ENCODE measurements around the gene ZNF48. TPM values are rescaled to one million over a fixed set of nuclear protein-coding genes. Genes with fewer than 3 reads are reported as not detected.

Gene ZNF48
- total RNA-seq, 4 donors from 2014 or later = 4.4 to 12.7 (median 8.7) TPM

GRCh38 chr16:30398661-30399434 is 3.6 kb downstream of the ZNF48 start:
- DNase-seq (no peak), ATAC-seq (no peak)
- no peak overlapping the region for H3K4me3 ChIP-seq
- no peaks in the 10 kb centered on the region for H3K9me3 ChIP-seq
- H3K36me3 ChIP-seq = peaks cover 0 to 17% of the 10 kb centered on the region in 2 donors
- intact Hi-C loops (cut with DNase I; ENCODE audit: low total_unique reads) (no loop called here), in situ Hi-C loops (cut with MboI; ENCODE audit: low sequenced_read_pairs in 4 of 4) (no loop called here)
- H3K27ac ChIP-seq = no peak overlapping the region
- H3K4me1 ChIP-seq = peaks cover 17 to 26% of the 10 kb centered on the region in 2 donors
- no peak for TF ChIP-seq POLR2A (IDR thresholded peaks at IDR 0.05)
- TF ChIP-seq CTCF (IDR thresholded peaks at IDR 0.05 in 4 of 5, conservative IDR thresholded peaks at IDR 0.05 in 1 of 5) = no peak
- H3K27me3 ChIP-seq = no peaks in the 10 kb centered on the region

- TF ChIP-seq POLR2A (IDR thresholded peaks at IDR 0.05) (no peak), CTCF (IDR thresholded peaks at IDR 0.05 in 4 of 5, conservative IDR thresholded peaks at IDR 0.05 in 1 of 5) (no peak)
- Histone ChIP-seq H3K9me3 (no peaks in the 10 kb centered on the region), H3K36me3 (peaks cover 0 to 17% of the 10 kb centered on the region in 2 donors), H3K27ac (peak overlapping the region; percentile 26 to 78 (median 69)), H3K4me1 (peaks cover 13 to 21% of the 10 kb centered on the region in 2 donors), H3K27me3 (no peaks in the 10 kb centered on the region), H3K4me3 (peak overlapping the region; percentile 66 to 93 (median 72))
- DNase-seq (no peak), ATAC-seq (no peak)
- intact Hi-C loops (cut with DNase I; ENCODE audit: low total_unique reads) = no loop called here
- in situ Hi-C loops (cut with MboI; ENCODE audit: low sequenced_read_pairs in 4 of 4) = loop anchor here in 2 of 4 donors (25.0 kb wide), 2 partner anchors 287 to 337 kb away; partner anchors contain the start of genes ALDOA (in 1 of the 2), GDPD3 (in 1 of the 2) and MAPK3 (in 1 of the 2)
Measured at GRCh38 chr16:30399435-30400186, 4.4 kb downstream of the ZNF48 start.

GRCh38 chr16:30401768-30402425 is 6.7 kb downstream of the ZNF48 start:
- H3K36me3 ChIP-seq = peaks cover 0 to 17% of the 10 kb centered on the region in 2 donors
- no peak for ATAC-seq
- no peak for DNase-seq
- no peak overlapping the region for H3K27ac ChIP-seq
- H3K4me1 ChIP-seq = peaks cover 9 to 13% of the 10 kb centered on the region in 2 donors
- TF ChIP-seq POLR2A (IDR thresholded peaks at IDR 0.05) (no peak), CTCF (IDR thresholded peaks at IDR 0.05 in 4 of 5, conservative IDR thresholded peaks at IDR 0.05 in 1 of 5) (no peak)
- no peaks in the 10 kb centered on the region for H3K9me3 ChIP-seq
- H3K27me3 ChIP-seq = no peaks in the 10 kb centered on the region
- no peak overlapping the region for H3K4me3 ChIP-seq
- intact Hi-C loops (cut with DNase I; ENCODE audit: low total_unique reads) (no loop called here), in situ Hi-C loops (cut with MboI; ENCODE audit: low sequenced_read_pairs in 4 of 4) (loop anchor here in 2 of 4 donors (25.0 kb wide), 2 partner anchors 290 to 340 kb away; partner anchors contain the start of genes ALDOA (in 1 of the 2), GDPD3 (in 1 of the 2) and MAPK3 (in 1 of the 2))

- Histone ChIP-seq H3K9me3 (no peaks in the 10 kb centered on the region), H3K27ac (peak overlapping the region; percentile 92 to 98 (median 94)), H3K4me1 (peaks cover 23 to 28% of the 10 kb centered on the region in 2 donors), H3K4me3 (peak overlapping the region; percentile 59 to 98 (median 85)), H3K36me3 (no peaks in the 10 kb centered on the region), H3K27me3 (no peaks in the 10 kb centered on the region)
- ATAC-seq (no peak), DNase-seq (no peak)
- in situ Hi-C loops (cut with MboI; ENCODE audit: low sequenced_read_pairs in 4 of 4) (loop anchor here in 2 of 4 donors (25.0 kb wide), 2 partner anchors 294 to 344 kb away; partner anchors contain the start of genes ALDOA (in 1 of the 2), GDPD3 (in 1 of the 2) and MAPK3 (in 1 of the 2)), intact Hi-C loops (cut with DNase I; ENCODE audit: low total_unique reads) (loop anchor here (1.0 to 2.0 kb wide), 2 partner anchors 11 to 28 kb away; partner anchors contain the start of gene ZNF48)
- no peak for TF ChIP-seq CTCF (IDR thresholded peaks at IDR 0.05 in 4 of 5, conservative IDR thresholded peaks at IDR 0.05 in 1 of 5)
- no peak for TF ChIP-seq POLR2A (IDR thresholded peaks at IDR 0.05)
Measured at GRCh38 chr16:30406795-30407101, 11.5 kb downstream of the ZNF48 start.

Data from gastrocnemius medialis (tissue), 4 donors.